HUES64 (cell line): ENCODE measurements around the gene CACNG7.

Experiments used
- H3K27ac ChIP-seq: 2 replicates; pipeline ENCODE4 v1.7.0; 2013; ENCODE audit warnings: low read depth, low read length, inconsistent platforms
- H3K27me3 ChIP-seq: 2 replicates; pipeline ENCODE4 v1.6.1; 2013; ENCODE audit warnings: mild to moderate bottlenecking, low read length; ENCODE audit not compliant: insufficient read depth
- H3K36me3 ChIP-seq: 2 replicates; pipeline ENCODE4 v1.6.1; 2013; ENCODE audit warnings: mild to moderate bottlenecking, low read length; ENCODE audit not compliant: insufficient read depth
- H3K4me1 ChIP-seq: 2 replicates; pipeline ENCODE4 v1.6.1; 2013; ENCODE audit warnings: mild to moderate bottlenecking, low read length, moderate library complexity; ENCODE audit not compliant: insufficient read depth
- H3K4me3 ChIP-seq: 2 replicates; pipeline ENCODE4 v1.5.1; 2013; ENCODE audit warnings: mild to moderate bottlenecking, low read length, moderate library complexity
- H3K9ac ChIP-seq: 2 replicates; pipeline ENCODE4 v1.6.1; 2013; ENCODE audit warnings: mild to moderate bottlenecking, low read depth, low read length
- H3K9me3 ChIP-seq: 2 replicates; pipeline ENCODE4 v1.6.1; 2013; ENCODE audit warnings: low read depth, low read length; ENCODE audit not compliant: insufficient read depth
- WGBS: fragments of 150-250, 120-280 bp; methylation state at CpG from one replicate; pipeline ENCODE4 v1.1.7; 2013; ENCODE audit warnings: missing lambda C conversion rate; 5-methylcytosine and 5-hydroxymethylcytosine counted together

The CACNG7 gene

GRCh38 chr19:53958168-53958571 is 49.1 kb downstream of the CACNG7 start:
- Histone ChIP-seq H3K9me3 (no peaks in the 10 kb centered on the region), H3K9ac (peak overlapping the region; percentile 48)

GRCh38 chr19:53958823-53959757 is 50.0 kb downstream of the CACNG7 start:
- 2% methylated on average over 19 of the region's 22 CpGs for WGBS
- Histone ChIP-seq H3K27ac (peak overlapping the region; percentile 48; the same call in 1 of the 2 replicates), H3K36me3 (no peaks in the 10 kb centered on the region), H3K9ac (0 out of 2 replicates have a peak overlapping the region, but pooled peaks have one; percentile 28), H3K27me3 (peaks cover 43% of the 10 kb centered on the region), H3K4me3 (peak overlapping the region; percentile 55), H3K9me3 (no peaks in the 10 kb centered on the region), H3K4me1 (peaks cover 20% of the 10 kb centered on the region)

More at GRCh38 chr19:53958168-53958571, 49.1 kb downstream of the CACNG7 start:
- H3K4me3 ChIP-seq = peak overlapping the region; percentile 37
- H3K4me1 ChIP-seq = peaks cover 20% of the 10 kb centered on the region
- no peaks in the 10 kb centered on the region for H3K36me3 ChIP-seq
- 1% methylated on average over 12 of the region's 14 CpGs for WGBS
- peak overlapping the region; percentile 60 for H3K27ac ChIP-seq
- H3K27me3 ChIP-seq = peaks cover 34% of the 10 kb centered on the region

- peaks cover 20% of the 10 kb centered on the region for H3K4me1 ChIP-seq
- no peaks in the 10 kb centered on the region for H3K9me3 ChIP-seq
- peak overlapping the region; percentile 57; the same call in 1 of the 2 replicates for H3K27ac ChIP-seq
- H3K36me3 ChIP-seq = peaks cover 11% of the 10 kb centered on the region
- peaks cover 47% of the 10 kb centered on the region for H3K27me3 ChIP-seq
- peak overlapping the region; percentile 55 for H3K4me3 ChIP-seq
- H3K9ac ChIP-seq = peak overlapping the region; percentile 28; the same call in 1 of the 2 replicates
- 5% methylated on average over 9 of the region's 10 CpGs for WGBS
These were observed 51.1 kb downstream of the CACNG7 start for GRCh38 chr19:53960187-53960586.

DNA sequence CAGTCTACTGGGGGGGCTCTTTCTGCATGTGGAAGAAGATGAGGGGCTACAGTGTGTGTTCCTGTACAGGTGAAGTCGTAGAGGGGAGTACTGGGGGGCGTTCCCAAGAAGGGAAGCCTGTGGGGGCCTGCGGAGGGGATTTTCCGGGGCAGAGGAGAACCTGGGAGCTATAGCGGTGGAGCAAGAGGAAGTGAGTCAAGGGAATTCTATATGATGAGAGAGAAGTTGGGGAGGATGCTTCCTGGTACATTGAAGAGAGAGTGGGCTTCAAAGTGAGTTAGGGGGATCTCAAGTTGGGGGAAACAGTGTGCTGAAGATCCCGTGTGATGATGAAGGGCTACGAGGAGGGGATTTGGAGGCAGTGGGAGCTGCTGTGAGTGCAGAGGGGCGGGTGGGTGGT is 51.8 kb downstream of the CACNG7 start:
- H3K27ac ChIP-seq = no peak overlapping the region
- peaks cover 20% of the 10 kb centered on the region for H3K4me1 ChIP-seq
- no peaks in the 10 kb centered on the region for H3K9me3 ChIP-seq
- peak overlapping the region; percentile 55 for H3K4me3 ChIP-seq
- H3K36me3 ChIP-seq = peaks cover 13% of the 10 kb centered on the region
- peaks cover 47% of the 10 kb centered on the region for H3K27me3 ChIP-seq
- no peak overlapping the region for H3K9ac ChIP-seq
- WGBS = 9% methylated on average over 8 of the region's 8 CpGs

DNA sequence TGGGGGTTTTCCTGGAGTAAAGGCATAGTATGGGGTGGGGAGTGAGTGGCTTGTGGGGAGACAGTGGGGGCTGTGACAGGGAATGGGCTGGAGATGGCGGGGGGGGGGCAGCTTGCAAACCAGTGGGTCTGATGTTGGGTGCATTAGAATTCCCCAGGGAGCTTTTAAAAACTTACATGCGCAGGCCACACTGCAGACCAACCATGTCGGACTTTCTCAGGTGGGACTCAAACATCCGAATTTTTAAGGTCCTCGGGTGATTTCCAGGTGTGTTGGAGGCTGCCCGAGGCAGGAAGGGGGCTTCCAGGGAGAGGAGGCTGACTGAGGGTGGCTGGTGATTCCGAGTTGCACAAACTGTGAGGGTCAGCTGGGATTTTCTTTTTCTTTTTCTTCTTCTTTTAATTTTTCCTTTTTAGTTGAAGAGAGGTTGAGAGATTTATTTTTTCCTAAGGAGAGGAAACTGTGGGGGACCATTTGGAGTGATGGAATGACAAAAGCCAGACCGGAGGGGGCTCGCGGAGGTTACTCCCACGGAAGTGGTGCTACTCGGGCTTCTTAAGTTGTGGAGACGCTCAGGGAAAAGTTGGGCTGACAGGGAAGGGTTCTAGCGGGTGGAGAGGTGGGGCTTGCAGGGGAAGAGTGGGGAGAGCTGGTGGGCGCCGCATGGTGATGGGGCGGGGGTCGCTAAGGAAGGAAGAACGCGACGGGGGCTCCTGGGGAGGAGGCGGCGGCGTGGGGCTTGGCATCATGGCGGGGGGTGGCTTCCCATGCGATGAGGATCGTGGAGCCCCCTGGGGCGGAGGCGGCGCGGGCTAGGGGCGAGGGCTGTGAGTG is 52.7 kb downstream of the CACNG7 start:
- WGBS = 3% methylated on average over 32 of the region's 32 CpGs
- Histone ChIP-seq H3K4me3 (peak overlapping the region; percentile 59), H3K4me1 (peaks cover 13% of the 10 kb centered on the region; the same call in 1 of the 2 replicates), H3K9me3 (no peaks in the 10 kb centered on the region), H3K27me3 (peaks cover 47% of the 10 kb centered on the region), H3K36me3 (peaks cover 18% of the 10 kb centered on the region), H3K9ac (no peak overlapping the region), H3K27ac (no peak overlapping the region)

- Histone ChIP-seq H3K27me3 (peaks cover 41% of the 10 kb centered on the region), H3K9ac (no peak within 1 kb of the TSS), H3K4me1 (peaks cover 8% of the 10 kb centered on the region; the same call in 1 of the 2 replicates)
These were observed 53.9 kb downstream of the CACNG7 start, which contains the start of gene CACNG8 for GRCh38 chr19:53962887-53963431. TSS of gene CACNG8 (plus strand) at chr19:53962937.

DNA sequence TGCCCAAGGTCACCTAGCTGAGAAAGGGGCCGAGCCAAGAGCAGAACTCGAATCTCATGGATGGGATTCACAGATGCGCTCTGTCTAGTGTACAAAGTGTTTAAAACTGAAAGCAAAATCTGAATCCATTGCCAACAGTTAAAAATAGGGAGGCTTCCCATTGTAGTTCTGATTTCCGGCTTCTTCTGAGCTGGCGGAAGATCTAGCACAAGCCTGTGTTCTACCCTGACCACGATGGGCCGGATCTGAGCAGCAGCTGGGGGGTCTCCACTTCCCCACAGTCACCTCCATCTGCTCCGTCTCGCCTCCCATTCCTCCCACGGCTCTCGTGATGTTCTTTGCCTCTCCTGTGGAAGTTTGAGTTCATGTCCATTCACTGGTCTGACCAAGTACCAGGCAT is 56.0 kb downstream of the CACNG7 start:
- Histone ChIP-seq H3K9ac (no peak overlapping the region), H3K27me3 (peaks cover 33% of the 10 kb centered on the region), H3K4me1 (peaks cover 3% of the 10 kb centered on the region; the same call in 1 of the 2 replicates), H3K27ac (no peak overlapping the region), H3K4me3 (no peak overlapping the region), H3K36me3 (peaks cover 28% of the 10 kb centered on the region), H3K9me3 (no peaks in the 10 kb centered on the region)
- WGBS = 91% methylated on average over 11 of the region's 11 CpGs

More at GRCh38 chr19:53962887-53963431, 53.9 kb downstream of the CACNG7 start, which contains the start of gene CACNG8:
- H3K4me3 ChIP-seq = peak within 1 kb of the TSS; percentile 59
- no peaks in the 10 kb centered on the region for H3K9me3 ChIP-seq
- no peak within 1 kb of the TSS for H3K27ac ChIP-seq
- H3K36me3 ChIP-seq = peaks cover 22% of the 10 kb centered on the region
- 4% methylated on average over 42 of the region's 55 CpGs for WGBS

- Histone ChIP-seq H3K9ac (no peak overlapping the region), H3K27ac (no peak overlapping the region), H3K9me3 (no peaks in the 10 kb centered on the region), H3K36me3 (peaks cover 28% of the 10 kb centered on the region), H3K27me3 (peaks cover 18% of the 10 kb centered on the region), H3K4me1 (no peaks in the 10 kb centered on the region), H3K4me3 (no peak overlapping the region)
- 91% methylated on average over 7 of the region's 7 CpGs for WGBS
These were observed 57.9 kb downstream of the CACNG7 start for GRCh38 chr19:53966931-53967330.

- peaks cover 1% of the 10 kb centered on the region; the same call in 1 of the 2 replicates for H3K27me3 ChIP-seq
- no peaks in the 10 kb centered on the region for H3K4me1 ChIP-seq
- peaks cover 34% of the 10 kb centered on the region for H3K36me3 ChIP-seq
- 95% methylated on average over 6 of the region's 6 CpGs for WGBS
- no peaks in the 10 kb centered on the region for H3K9me3 ChIP-seq
- H3K4me3 ChIP-seq = no peak overlapping the region
- no peak overlapping the region for H3K27ac ChIP-seq
- H3K9ac ChIP-seq = no peak overlapping the region
These were observed 60.3 kb downstream of the CACNG7 start for GRCh38 chr19:53969366-53969765.

DNA sequence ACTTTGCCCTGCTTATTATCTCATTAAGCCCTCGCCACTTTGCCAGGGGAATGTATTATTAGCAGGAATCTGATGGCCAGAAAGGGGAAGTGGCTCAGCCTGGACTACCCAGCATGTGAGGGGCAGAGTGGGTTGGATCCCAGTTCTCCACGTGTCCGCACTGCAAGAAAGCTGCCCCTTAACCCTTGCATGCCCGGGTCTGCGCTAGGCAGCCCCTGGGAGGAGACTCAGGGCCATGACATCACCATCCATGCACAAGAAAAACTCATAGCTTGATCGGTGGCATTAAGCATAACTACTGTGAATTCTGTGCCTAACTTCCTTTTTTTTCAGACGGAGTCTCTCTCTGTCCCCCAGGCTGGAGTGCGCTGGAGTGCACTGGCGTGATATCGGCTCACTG is 62.6 kb downstream of the CACNG7 start:
- no peaks in the 10 kb centered on the region for H3K9me3 ChIP-seq
- no peaks in the 10 kb centered on the region for H3K27me3 ChIP-seq
- H3K4me1 ChIP-seq = no peaks in the 10 kb centered on the region
- H3K27ac ChIP-seq = no peak overlapping the region
- 80% methylated on average over 10 of the region's 10 CpGs for WGBS
- no peak overlapping the region for H3K4me3 ChIP-seq
- no peak overlapping the region for H3K9ac ChIP-seq
- peaks cover 18% of the 10 kb centered on the region for H3K36me3 ChIP-seq
